Measurements from ENCODE around the gene PRKCI. TPM values are rescaled to one million over a fixed set of nuclear protein-coding genes. Genes with fewer than 3 reads are reported as not detected.

Gene PRKCI
- polyA plus RNA-seq, 2 of the 4 experiments (the other 2 are of a cell fraction), result 19.2 to 52.6 TPM

- H3K4me1 ChIP-seq, result peaks cover 17% of the 10 kb centered on the region
- H3K9me3 ChIP-seq, result peaks cover 9% of the 10 kb centered on the region; the same call in 1 of the 3 replicates
- ChIA-PET POLR2A (no interaction called here), CTCF (no interaction called here)
- no peak overlapping the region for H3K27ac ChIP-seq
- no peak overlapping the region for H3K4me2 ChIP-seq
- TF ChIP-seq HMGXB4 (CRISPR knock-in tag; IDR thresholded peaks at IDR 0.05; ENCODE audit: borderline replicate concordance), result no peak
- TF ChIP-seq HOXA7 (CRISPR knock-in tag; IDR thresholded peaks at IDR 0.05), result no peak
- no peak for TF ChIP-seq FOSB (CRISPR knock-in tag; IDR thresholded peaks at IDR 0.05)
- TF ChIP-seq ZC3H11A (IDR thresholded peaks at IDR 0.05), result no peak
- TF ChIP-seq HOXB5 (CRISPR knock-in tag; IDR thresholded peaks at IDR 0.05), result no peak
- TF ChIP-seq ZSCAN20 (CRISPR knock-in tag; IDR thresholded peaks at IDR 0.05), result no peak
- TF ChIP-seq FOSL2 (IDR thresholded peaks at IDR 0.05), result no peak
- no peak for TF ChIP-seq FOSL2 (CRISPR knock-in tag; IDR thresholded peaks at IDR 0.05)
- no peak for TF ChIP-seq NR3C1 (IDR thresholded peaks at IDR 0.05)
- TF ChIP-seq PHF8 (IDR thresholded peaks at IDR 0.05; ENCODE audit: borderline replicate concordance, low read depth), result no peak
- TF ChIP-seq GATA3 (IDR thresholded peaks at IDR 0.05; ENCODE audit: borderline replicate concordance), result no peak
- TF ChIP-seq MAZ (IDR thresholded peaks at IDR 0.05; ENCODE audit: borderline replicate concordance, low read depth, low read length), result no peak
- TF ChIP-seq HDAC2 (IDR thresholded peaks at IDR 0.05), result no peak
- TF ChIP-seq E2F6 (IDR thresholded peaks at IDR 0.05; ENCODE audit: borderline replicate concordance, low read depth), result no peak
- no peak for TF ChIP-seq CHD2 (IDR thresholded peaks at IDR 0.05; ENCODE audit: low read length, partially characterized antibody)
- TF ChIP-seq HES2 (IDR thresholded peaks at IDR 0.05), result no peak
- no peak for TF ChIP-seq POLR2A (IDR thresholded peaks at IDR 0.05; ENCODE audit: low read length)
- no peak for TF ChIP-seq RARB (CRISPR knock-in tag; IDR thresholded peaks at IDR 0.05)
- DNase-seq (ENCODE audit: low read depth in 1 of 2, low spot score in 1 of 2), result no peak
- no peak for ATAC-seq
- 89% methylated on average over 2 of the region's 2 CpGs for WGBS (ENCODE audit: missing lambda C conversion rate)
- no peak overlapping the region for H3K4me3 ChIP-seq
- no peak for FAIRE-seq
Observed at GRCh38 chr3:170257145-170257544, 34.9 kb downstream of the PRKCI start.

- TF ChIP-seq ESRRA (IDR thresholded peaks at IDR 0.05; ENCODE audit: borderline replicate concordance, low read length) (no peak), JUN (IDR thresholded peaks at IDR 0.05) (no peak), HDAC2 (IDR thresholded peaks at IDR 0.05) (no peak), REST (IDR thresholded peaks at IDR 0.05) (no peak), FOSB (CRISPR knock-in tag; IDR thresholded peaks at IDR 0.05) (no peak), EHF (CRISPR knock-in tag; IDR thresholded peaks at IDR 0.05) (no peak), BCL3 (IDR thresholded peaks at IDR 0.05) (no peak), PBX3 (IDR thresholded peaks at IDR 0.05) (no peak), POLR2AphosphoS2 (conservative IDR thresholded peaks at IDR 0.05; ENCODE audit: low read length) (no peak), MAZ (IDR thresholded peaks at IDR 0.05; ENCODE audit: borderline replicate concordance, low read depth, low read length) (no peak), USF2 (IDR thresholded peaks at IDR 0.05) (no peak), EHMT2 (IDR thresholded peaks at IDR 0.05; ENCODE audit: low read depth) (no peak), KDM1A (IDR thresholded peaks at IDR 0.05; ENCODE audit: low read depth) (no peak), SMC3 (IDR thresholded peaks at IDR 0.05) (no peak)
- 68% methylated on average over 3 of the region's 3 CpGs for WGBS (ENCODE audit: missing lambda C conversion rate)
- peaks cover 20% of the 10 kb centered on the region for H3K4me1 ChIP-seq
- CTCF ChIA-PET, result no interaction called here
- FAIRE-seq (no peak), DNase-seq (ENCODE audit: low read depth in 1 of 2, low spot score in 1 of 2) (no peak), ATAC-seq (peak in 1 of 2 experiments; percentile 34; a peak in 2 of 6 replicates)
- no peak overlapping the region for H3K4me3 ChIP-seq
- H3K27ac ChIP-seq, result peak overlapping the region; percentile 41 to 74; a peak in 4 of 6 replicates
- peaks cover 9% of the 10 kb centered on the region; the same call in 1 of the 3 replicates for H3K9me3 ChIP-seq
- peak overlapping the region; percentile 47 for H3K4me2 ChIP-seq
- POLR2A ChIA-PET, result no interaction called here
Observed at GRCh38 chr3:170258105-170258487, 35.9 kb downstream of the PRKCI start.

Data from A549 (cell line).